Transverse colon (tissue), 4 donors: ENCODE results near the gene PHF20. TPM values are rescaled to one million over a fixed set of nuclear protein-coding genes. Genes with fewer than 3 reads are reported as not detected.
"Not testable (repeated sequence)": the region's sequence is repeated elsewhere in the genome, so short reads cannot be mapped to it uniquely, and the experiment has no call there.

Source experiments
- DNase-seq: peaks from one replicate; pipeline ENCODE4 v3.0.0-alpha.2; 2019
- H3K27ac ChIP-seq, 4 donors: fragments of 200-600 bp; sonication (generic); 2 replicates each; pipeline ENCODE4 v1.5.1; 2016 to 2018; ENCODE audit warnings: inconsistent platforms in 4 of 4
- H3K27me3 ChIP-seq: fragments of 200-600 bp; sonication (generic); 2 replicates; pipeline ENCODE4 v1.5.1; 2017; ENCODE audit warnings: inconsistent platforms
- H3K36me3 ChIP-seq, 4 donors: fragments of 200-600 bp; sonication (generic); 2 replicates each; pipeline ENCODE4 v1.5.1; 2017 to 2019; ENCODE audit warnings: inconsistent platforms in 4 of 4
- H3K4me1 ChIP-seq, 4 donors: fragments of 200-600 bp; sonication (generic); 2 replicates each; pipeline ENCODE4 v1.5.1; 2017 to 2020; ENCODE audit warnings: inconsistent platforms in 4 of 4
- H3K4me3 ChIP-seq, 4 donors: fragments of 200-600 bp; sonication (generic); 1 replicate in 1 of 4; 2 replicates in 3 of 4; pipeline versions ENCODE4 v1.5.1 to v1.6.1; 2017 to 2019; ENCODE audit warnings: inconsistent platforms in 4 of 4
- H3K9me3 ChIP-seq, 2 donors: fragments of 200-600 bp; sonication (generic); 2 replicates each; pipeline ENCODE4 v1.5.1; 2017 to 2019; ENCODE audit warnings: inconsistent platforms in 2 of 2
- CTCF ChIP-seq, 5 experiments: fragments of 200-600 bp in 3 of 5; fragments of 450-650 bp in 2 of 5; sonication (generic) in 3 of 5; IDR thresholded peaks; 1 replicate in 2 of 5; 2 replicates in 3 of 5; pipeline ENCODE4 v1.5.1; 2016 to 2017; ENCODE audit warnings: antibody characterized with exemption in 5 of 5, inconsistent platforms in 3 of 5, mild to moderate bottlenecking in 2 of 5, moderate library complexity in 1 of 5
- EP300 ChIP-seq: sonication (generic); formaldehyde crosslinking; IDR thresholded peaks from one replicate; pipeline ENCODE4 v1.6.1; 2017; ENCODE audit warnings: antibody characterized with exemption, low read depth
- POLR2A ChIP-seq: fragments of 450-650 bp; IDR thresholded peaks from one replicate; pipeline ENCODE4 v1.6.1; 2016; ENCODE audit warnings: antibody characterized with exemption, mild to moderate bottlenecking, moderate library complexity
- POLR2AphosphoS5 ChIP-seq, 3 donors: sonication (generic); formaldehyde crosslinking; IDR thresholded peaks; one replicate each; pipeline ENCODE4 v1.6.1; 2016; ENCODE audit warnings: antibody characterized with exemption in 3 of 3
- WGBS, 2 donors: methylation state at CpG; one replicate each; pipeline ENCODE4 v1.1.5; 2018; ENCODE audit warnings: low coverage in 1 of 2; 5-methylcytosine and 5-hydroxymethylcytosine counted together
- in situ Hi-C, 4 donors: fragments of 200-750 bp; cut with MboI; loops; one replicate each; pipeline versions ENCODE4 v1.15.0 to v1.15.1; 2017; ENCODE audit warnings: low sequenced_read_pairs in 3 of 4, low pct_ligation_motif_present in 1 of 4, low pct_unique_long_range_greater_than_20kb in 1 of 4
- intact Hi-C: fragments of 100-400 bp; cut with DNase I; formaldehyde crosslinking; loops from one replicate; pipeline ENCODE4 v1.15.1; 2023; ENCODE audit warnings: low total_unique reads
- total RNA-seq, 4 donors: library from RNA; depleted of rRNA; stranded (reverse); fragments of >200 nt; gene quantifications; one replicate each; pipeline ENCODE4 v1.1.0, GENCODE V29; 2016

The PHF20 gene
- total RNA-seq, 4 donors from 2014 or later = 20.6 to 88.6 (median 43.1) TPM

DNA sequence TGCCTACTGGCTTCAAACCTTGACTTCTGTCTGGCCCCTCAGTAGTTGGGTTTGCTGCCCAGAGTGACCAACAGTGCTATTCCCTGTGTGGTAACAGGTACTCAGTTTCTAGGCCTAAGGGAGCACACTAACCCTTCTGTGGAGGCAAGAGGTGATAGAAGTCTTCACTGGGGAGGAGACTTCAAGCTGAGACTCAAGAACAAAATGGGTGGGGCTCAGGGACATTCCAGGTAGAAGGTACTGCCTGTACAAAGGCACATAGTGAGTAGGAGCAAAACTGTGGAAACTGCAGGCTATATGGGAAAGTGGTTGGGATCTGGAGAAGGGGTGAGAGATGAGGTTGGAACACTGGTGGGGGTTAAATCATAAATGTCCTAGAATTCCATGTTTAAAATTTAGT is 184.8 kb downstream of the PHF20 start:
- no peak overlapping the region for H3K4me3 ChIP-seq
- TF ChIP-seq POLR2AphosphoS5 (IDR thresholded peaks at IDR 0.05) = peak in 1 of 3 donors; percentile 36
- no peak for TF ChIP-seq CTCF (IDR thresholded peaks at IDR 0.05)
- no peak for TF ChIP-seq EP300
- H3K36me3 ChIP-seq = no peaks in the 10 kb centered on the region
- peak; percentile 26 for DNase-seq
- H3K27me3 ChIP-seq = no peaks in the 10 kb centered on the region
- H3K9me3 ChIP-seq = no peaks in the 10 kb centered on the region
- intact Hi-C loops (no loop called here), in situ Hi-C loops (no loop called here)
- H3K4me1 ChIP-seq = peaks cover 21 to 31% (median 26%) of the 10 kb centered on the region in 4 donors
- H3K27ac ChIP-seq = peak overlapping the region in 2 of 4 donors; percentile 4 to 51

GRCh38 chr20:35959291-35959690 is 187.5 kb downstream of the PHF20 start:
- H3K27me3 ChIP-seq, in situ Hi-C loops, intact Hi-C loops, DNase-seq, H3K4me3 ChIP-seq, H3K27ac ChIP-seq, H3K36me3 ChIP-seq, H3K9me3 ChIP-seq: not testable (repeated sequence)
- WGBS, 2 donors = 77 to 84% methylated on average over 6 of the region's 6 CpGs
- peaks cover 9 to 19% (median 10%) of the 10 kb centered on the region in 4 donors for H3K4me1 ChIP-seq

GRCh38 chr20:35963878-35964277 is 192.1 kb downstream of the PHF20 start:
- peak; percentile 45 for DNase-seq
- H3K27me3 ChIP-seq = no peaks in the 10 kb centered on the region
- TF ChIP-seq POLR2A (no peak), EP300 (no peak), CTCF (IDR thresholded peaks at IDR 0.05) (no peak), POLR2AphosphoS5 (IDR thresholded peaks at IDR 0.05) (no peak)
- H3K9me3 ChIP-seq = no peaks in the 10 kb centered on the region
- intact Hi-C loops = no loop called here
- H3K36me3 ChIP-seq = no peaks in the 10 kb centered on the region
- 59 to 74% methylated on average over 4 of the region's 4 CpGs for WGBS, 2 donors
- in situ Hi-C loops = no loop called here
- H3K4me3 ChIP-seq = no peak overlapping the region
- H3K4me1 ChIP-seq = peaks cover 0 to 11% (median 5%) of the 10 kb centered on the region in 4 donors
- H3K27ac ChIP-seq = no peak overlapping the region

GRCh38 chr20:35967979-35968640 is 196.3 kb downstream of the PHF20 start, which contains the start of gene CNBD2:
CNBD2 (plus strand) TSS chr20:35968590; CDS start chr20:35968763, 173 bp downstream.
- no peak for DNase-seq
- no peaks in the 10 kb centered on the region for H3K36me3 ChIP-seq
- no peaks in the 10 kb centered on the region for H3K27me3 ChIP-seq
- peaks cover 0 to 11% (median 5%) of the 10 kb centered on the region in 4 donors for H3K4me1 ChIP-seq
- H3K4me3 ChIP-seq = no peak within 1 kb of the TSS
- in situ Hi-C loops (no loop called here), intact Hi-C loops (loop anchor here (2.0 kb wide), 1 partner anchor 65 kb away; no protein-coding TSS in a partner anchor)
- 86% methylated on average over 3 of the region's 3 CpGs; no CpG with 5 or more reads in 1 of the 2 donors for WGBS, 2 donors
- TF ChIP-seq CTCF (IDR thresholded peaks at IDR 0.05) = no peak
- TF ChIP-seq POLR2AphosphoS5 (IDR thresholded peaks at IDR 0.05) = no peak
- TF ChIP-seq POLR2A = no peak
- H3K9me3 ChIP-seq = no peaks in the 10 kb centered on the region
- no peak within 1 kb of the TSS for H3K27ac ChIP-seq

- TF ChIP-seq POLR2A (no peak), EP300 (no peak), CTCF (IDR thresholded peaks at IDR 0.05) (no peak), POLR2AphosphoS5 (IDR thresholded peaks at IDR 0.05) (no peak)
Measured at GRCh38 chr20:35968930-35969329, 197.1 kb downstream of the PHF20 start.

More at GRCh38 chr20:35968930-35969329, 197.1 kb downstream of the PHF20 start:
- Histone ChIP-seq H3K27ac (no peak overlapping the region), H3K36me3 (no peaks in the 10 kb centered on the region), H3K27me3 (no peaks in the 10 kb centered on the region), H3K9me3 (no peaks in the 10 kb centered on the region), H3K4me1 (peaks cover 0 to 8% (median 3%) of the 10 kb centered on the region in 4 donors), H3K4me3 (no peak overlapping the region)
- no peak for DNase-seq
- in situ Hi-C loops = no loop called here
- intact Hi-C loops = loop anchor here (2.0 kb wide), 1 partner anchor 64 kb away; no protein-coding TSS in a partner anchor
- 58% methylated on average over 1 of the region's 1 CpG; no CpG with 5 or more reads in 1 of the 2 donors for WGBS, 2 donors
